IMR-90 (cell line): ENCODE measurements around the gene CEP41. TPM values are rescaled to one million over a fixed set of nuclear protein-coding genes. Genes with fewer than 3 reads are reported as not detected.

Experiments used
- ATAC-seq: fragments of 200-7000 bp; cut with Tn5 transposase; 2 replicates; pipeline ENCODE4 v1.9.1; 2020; ENCODE audit warnings: low read depth, mild to moderate bottlenecking, moderate library complexity
- BruUV-seq: library from RNA; stranded (reverse); fragments of 400-500 nt; replicated peaks from 2 replicates; lab custom pipeline; 2021; lab: Mats Ljungman, UMichigan
- CTCF ChIA-PET: fragments of 300-600 bp; formaldehyde crosslinking; extraction: SDS; loops from one replicate; lab custom pipeline; 2021; ENCODE audit warnings: antibody characterized with exemption; lab: Yijun Ruan, JAX
- POLR2A ChIA-PET: fragments of 300-600 bp; sonication (Branson Sonifier 250); formaldehyde crosslinking; loops from one replicate; lab custom pipeline; 2022; ENCODE audit warnings: antibody characterized with exemption; ENCODE audit not compliant: unreplicated experiment; lab: Charles Lee
- DNase-seq: peaks from one replicate; pipeline ENCODE4 v3.0.0; 2013
- H2AFZ ChIP-seq: replicated peaks from 2 replicates; pipeline ENCODE3; 2013; ENCODE audit warnings: low read length, mild to moderate bottlenecking; ENCODE audit not compliant: poor library complexity
- H2AK5ac ChIP-seq: 2 replicates; pipeline ENCODE4 v1.6.1; 2013; ENCODE audit warnings: low read depth, low read length, inconsistent platforms
- H2AK9ac ChIP-seq: replicated peaks from 2 replicates; pipeline ENCODE3; 2013; ENCODE audit warnings: mild to moderate bottlenecking, low read depth, low read length, moderate library complexity; ENCODE audit not compliant: poor library complexity
- H2BK120ac ChIP-seq: 2 replicates; pipeline ENCODE4 v1.6.1; 2013; ENCODE audit warnings: low read depth, low read length, inconsistent platforms
- H2BK15ac ChIP-seq: 3 replicates; pipeline ENCODE4 v1.6.1; 2013; ENCODE audit warnings: low read depth, low read length, inconsistent platforms
- H2BK20ac ChIP-seq: 2 replicates; pipeline ENCODE4 v1.6.1; 2013; ENCODE audit warnings: low read depth, mild to moderate bottlenecking, inconsistent platforms, low read length, moderate library complexity
- H2BK5ac ChIP-seq: 2 replicates; pipeline ENCODE4 v1.6.1; 2013; ENCODE audit warnings: mild to moderate bottlenecking, low read depth, low read length, inconsistent platforms; ENCODE audit not compliant: poor library complexity, severe bottlenecking
- H3K14ac ChIP-seq: replicated peaks from 2 replicates; pipeline ENCODE4 v1.6.1; 2013; ENCODE audit warnings: low read depth, low read length, inconsistent platforms
- H3K18ac ChIP-seq: 2 replicates; pipeline ENCODE4 v1.6.1; 2013; ENCODE audit warnings: low read depth, low read length, control low read depth
- H3K23ac ChIP-seq: 2 replicates; pipeline ENCODE4 v1.6.1; 2013; ENCODE audit warnings: low read depth, low read length, inconsistent platforms
- H3K27ac ChIP-seq: 2 replicates; pipeline ENCODE4 v1.5.1; 2013; ENCODE audit warnings: mild to moderate bottlenecking, control low read depth, low read length; ENCODE audit not compliant: insufficient read depth
- H3K27me3 ChIP-seq: 2 replicates; pipeline ENCODE4 v1.6.1; 2013; ENCODE audit warnings: low read length; ENCODE audit not compliant: control insufficient read depth, insufficient read depth
- H3K36me3 ChIP-seq: 2 replicates; pipeline ENCODE4 v1.6.1; 2013; ENCODE audit warnings: low read length, mixed read lengths; ENCODE audit not compliant: control insufficient read depth, insufficient read depth
- H3K4ac ChIP-seq: 2 replicates; pipeline ENCODE4 v1.6.1; 2013; ENCODE audit warnings: low read depth, low read length, inconsistent platforms
- H3K4me1 ChIP-seq: 2 replicates; pipeline ENCODE4 v1.6.1; 2013; ENCODE audit warnings: low read length, mixed read lengths; ENCODE audit not compliant: control insufficient read depth, insufficient read depth
- H3K4me2 ChIP-seq: 2 replicates; pipeline ENCODE4 v1.6.1; 2013; ENCODE audit warnings: low read depth, mild to moderate bottlenecking, control low read depth, low read length, moderate library complexity
- H3K4me3 ChIP-seq: 2 replicates; pipeline ENCODE4 v1.5.1; 2013; ENCODE audit warnings: low read depth, mild to moderate bottlenecking, control low read depth, low read length, moderate library complexity; ENCODE audit not compliant: insufficient read depth
- H3K56ac ChIP-seq: 2 replicates; pipeline ENCODE4 v1.6.1; 2013; ENCODE audit warnings: low read length, inconsistent platforms; ENCODE audit not compliant: insufficient read depth; ENCODE audit errors: extremely low read depth
- H3K79me1 ChIP-seq, 2 experiments: 2 replicates each; pipeline ENCODE4 v1.6.1; 2013; ENCODE audit warnings: low read length in 2 of 2, inconsistent platforms in 1 of 2, low read depth in 1 of 2
- H3K9ac ChIP-seq: 2 replicates; pipeline ENCODE4 v1.6.1; 2013; ENCODE audit warnings: low read depth, low read length, control low read depth
- H3K9me1 ChIP-seq: 2 replicates; pipeline ENCODE4 v1.6.1; 2013; ENCODE audit warnings: low read length, inconsistent platforms; ENCODE audit not compliant: insufficient read depth
- H3K9me3 ChIP-seq: 2 replicates; pipeline ENCODE4 v1.6.1; 2013; ENCODE audit warnings: low read length; ENCODE audit not compliant: control insufficient read depth, insufficient read depth
- H4K20me1 ChIP-seq: 2 replicates; pipeline ENCODE4 v1.6.1; 2013; ENCODE audit warnings: low read length, inconsistent platforms; ENCODE audit not compliant: insufficient read depth
- H4K5ac ChIP-seq: 2 replicates; pipeline ENCODE4 v1.6.1; 2013; ENCODE audit warnings: mild to moderate bottlenecking, low read depth, low read length, control low read depth
- H4K8ac ChIP-seq, 2 experiments: 2 replicates each; pipeline ENCODE4 v1.6.1; 2013; ENCODE audit warnings: low read depth in 2 of 2, low read length in 2 of 2, control low read depth in 1 of 2, inconsistent platforms in 1 of 2
- H4K91ac ChIP-seq: 2 replicates; pipeline ENCODE4 v1.6.1; 2013; ENCODE audit warnings: low read depth, low read length, inconsistent platforms; ENCODE audit not compliant: insufficient read depth
- CHD1 ChIP-seq: IDR thresholded peaks from 2 replicates; pipeline ENCODE4 v1.6.1; 2012; ENCODE audit warnings: low read depth, low read length, improper control_type of control experiment
- MAFK ChIP-seq: IDR thresholded peaks from 2 replicates; pipeline ENCODE4 v1.6.1; 2012; ENCODE audit warnings: low read depth, low read length, improper control_type of control experiment
- MAZ ChIP-seq: IDR thresholded peaks from 2 replicates; pipeline ENCODE4 v1.6.1; 2012; ENCODE audit warnings: low read depth, mild to moderate bottlenecking, low read length, improper control_type of control experiment, moderate library complexity, borderline replicate concordance
- MXI1 ChIP-seq: IDR thresholded peaks from 2 replicates; pipeline ENCODE4 v1.6.1; 2012; ENCODE audit warnings: low read depth, mild to moderate bottlenecking, low read length, moderate library complexity, borderline replicate concordance
- NFE2L2 ChIP-seq: fragments of 150-350 bp; IDR thresholded peaks from 2 replicates; pipeline ENCODE4 v1.6.1; 2016; ENCODE audit warnings: low read depth, mild to moderate bottlenecking, low read length
- RAD21 ChIP-seq: IDR thresholded peaks from 2 replicates; pipeline ENCODE4 v1.6.1; 2012; ENCODE audit warnings: low read length, improper control_type of control experiment
- RCOR1 ChIP-seq: IDR thresholded peaks from 2 replicates; pipeline ENCODE4 v1.6.1; 2012; ENCODE audit warnings: mild to moderate bottlenecking, low read length, improper control_type of control experiment; ENCODE audit not compliant: insufficient replicate concordance
- RFX5 ChIP-seq: IDR thresholded peaks from 2 replicates; pipeline ENCODE4 v1.8.0; 2012; ENCODE audit warnings: low read depth, mild to moderate bottlenecking, low read length, moderate library complexity
- WGBS, 2 experiments: methylation state at CpG; one replicate each; pipeline versions ENCODE4 v1.1.5 to v1.1.7; 2013; ENCODE audit warnings: missing lambda C conversion rate in 2 of 2; ENCODE audit not compliant: insufficient read length in 1 of 2; ENCODE audit errors: extremely low coverage in 2 of 2; 5-methylcytosine and 5-hydroxymethylcytosine counted together
- dilution Hi-C: fragments of 300-500 bp; cut with HindIII; formaldehyde crosslinking; loops from one replicate; pipeline ENCODE4 v1.14.3; 2018; ENCODE audit warnings: low sequenced_read_pairs; ENCODE audit not compliant: unreplicated experiment
- in situ Hi-C: fragments of 300-500 bp; cut with MboI; formaldehyde crosslinking; loops from 3 replicates; pipeline ENCODE4 v1.14.3; 2019; ENCODE audit warnings: low sequenced_read_pairs, inconsistent platforms, mixed read lengths
- intact Hi-C: fragments of 100-400 bp; cut with micrococcal nuclease; formaldehyde crosslinking; loops from 2 replicates; pipeline ENCODE4 v1.10.0; 2022
- polyA plus RNA-seq, 3 experiments: library from polyadenylated mRNA; depleted of rRNA; stranded (reverse); fragments of >200 nt; gene quantifications; 2 replicates each; pipeline ENCODE4 v1.2.3, GENCODE V29; 2012; ENCODE audit warnings: low replicate concordance in 1 of 3
- total RNA-seq: library from RNA; depleted of rRNA; stranded (reverse); fragments of >200 nt; gene quantifications from 2 replicates; pipeline ENCODE4 v1.2.3, GENCODE V29; 2012
- TF ChIP-seq, protein P1 (sequence below): fragments of 150-350 bp; IDR thresholded peaks from 2 replicates; pipeline ENCODE4 v1.6.1; 2017; ENCODE audit warnings: mild to moderate bottlenecking, antibody characterized with exemption, low read length, low read depth
- TF ChIP-seq, protein P2 (sequence below): fragments of 150-350 bp; IDR thresholded peaks from 2 replicates; pipeline ENCODE4 v1.6.1; 2016; ENCODE audit warnings: low read depth, mild to moderate bottlenecking, low read length, moderate library complexity, borderline replicate concordance
- TF ChIP-seq, protein P3 (sequence below): conservative IDR thresholded peaks from 2 replicates; pipeline ENCODE4 v1.5.1; 2012; ENCODE audit warnings: mild to moderate bottlenecking, low read depth, low read length, improper control_type of control experiment

CEP41 gene
- total and polyA plus RNA-seq, 2 of the 4 experiments (the other 2 are of a cell fraction): 12.2 to 21.9 TPM

DNA sequence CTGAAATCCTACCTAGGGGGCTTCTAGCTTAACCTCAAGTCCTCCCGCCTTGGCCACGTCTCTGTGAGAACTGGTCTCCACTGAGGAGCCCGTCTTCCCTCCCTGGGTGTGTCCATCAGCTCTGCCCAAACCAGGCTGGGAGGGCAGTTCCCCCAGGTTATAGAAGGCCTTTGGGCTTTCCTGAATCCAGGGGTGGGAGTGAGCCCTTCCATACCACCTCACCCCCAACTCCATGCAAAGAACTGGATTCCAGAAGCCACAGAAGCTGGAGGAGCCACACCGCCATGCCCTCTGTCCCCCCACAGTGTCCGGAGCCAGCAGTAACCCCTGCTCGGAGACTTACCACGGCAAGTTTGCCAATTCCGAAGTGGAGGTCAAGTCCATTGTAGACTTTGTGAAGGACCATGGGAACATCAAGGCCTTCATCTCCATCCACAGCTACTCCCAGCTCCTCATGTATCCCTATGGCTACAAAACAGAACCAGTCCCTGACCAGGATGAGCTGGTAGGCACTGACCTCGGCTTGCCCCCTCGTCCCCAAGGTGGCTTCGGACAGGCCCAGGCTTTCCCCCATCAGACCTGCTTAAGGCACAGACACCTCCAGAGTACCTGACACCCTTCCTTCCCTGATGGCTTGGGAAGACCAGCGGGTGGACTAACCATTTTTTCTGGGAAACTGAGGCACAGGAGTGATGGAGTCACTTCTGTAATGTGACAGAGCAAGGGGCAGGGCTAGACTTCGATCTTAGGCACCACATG, 55.8 kb downstream of the CEP41 start (continued):
- no peak for TF ChIP-seq MXI1

DNA sequence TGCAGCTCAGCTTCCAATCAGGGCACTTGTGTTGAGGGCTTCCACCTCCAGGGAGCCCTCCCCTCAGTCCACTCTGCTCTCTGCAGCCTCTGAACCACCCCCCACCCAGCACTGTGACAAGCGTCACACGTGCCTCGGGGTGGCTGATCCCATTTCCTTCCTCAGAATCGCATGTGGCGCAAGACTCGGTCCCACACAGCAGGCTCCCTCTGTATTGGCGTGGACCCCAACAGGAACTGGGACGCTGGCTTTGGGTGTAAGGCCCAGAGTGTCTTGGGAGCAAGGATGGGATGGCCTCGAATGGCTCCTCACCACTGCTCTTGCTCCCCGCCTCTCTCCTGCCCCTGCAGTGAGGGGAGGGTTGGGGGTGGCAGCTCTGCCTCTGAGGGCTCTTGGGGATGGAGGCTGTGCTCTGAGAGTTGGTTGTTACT, 56.4 kb downstream of the CEP41 start:
- Histone ChIP-seq H3K27me3 (no peaks in the 10 kb centered on the region), H4K20me1 (no peaks in the 10 kb centered on the region), H3K4ac (no peak overlapping the region), H2BK5ac (no peak overlapping the region), H3K4me1 (peaks cover 16% of the 10 kb centered on the region), H3K9me1 (0 out of 2 replicates have a peak, but pooled peaks cover 6% of the 10 kb centered on the region), H2BK20ac (no peak overlapping the region), H4K8ac (no peak overlapping the region), H2AK5ac (0 out of 2 replicates have a peak overlapping the region, but pooled peaks have one; percentile 48), H3K4me3 (no peak overlapping the region), H3K9me3 (no peaks in the 10 kb centered on the region), H3K18ac (no peak overlapping the region), H4K91ac (0 out of 2 replicates have a peak overlapping the region, but pooled peaks have one; percentile 37), H4K5ac (no peak overlapping the region), H3K23ac (no peak overlapping the region), H3K56ac (no peak overlapping the region), H3K9ac (no peak overlapping the region), H3K4me2 (no peak overlapping the region), H2AFZ (no peak overlapping the region), H2AK9ac (peak overlapping the region; percentile 26), H3K79me1 (no peaks in the 10 kb centered on the region), H3K36me3 (no peaks in the 10 kb centered on the region), H3K27ac (no peak overlapping the region), H3K14ac (no peak overlapping the region), H2BK15ac (no peak overlapping the region; the same call in 2 of the 3 replicates), H2BK120ac (no peak overlapping the region)
- TF ChIP-seq NFE2L2 (no peak), RCOR1 (no peak), CHD1 (no peak), MXI1 (no peak), MAFK (no peak), MAZ (no peak), RAD21 (no peak), RFX5 (no peak)
- TF ChIP-seq, protein P1, sequence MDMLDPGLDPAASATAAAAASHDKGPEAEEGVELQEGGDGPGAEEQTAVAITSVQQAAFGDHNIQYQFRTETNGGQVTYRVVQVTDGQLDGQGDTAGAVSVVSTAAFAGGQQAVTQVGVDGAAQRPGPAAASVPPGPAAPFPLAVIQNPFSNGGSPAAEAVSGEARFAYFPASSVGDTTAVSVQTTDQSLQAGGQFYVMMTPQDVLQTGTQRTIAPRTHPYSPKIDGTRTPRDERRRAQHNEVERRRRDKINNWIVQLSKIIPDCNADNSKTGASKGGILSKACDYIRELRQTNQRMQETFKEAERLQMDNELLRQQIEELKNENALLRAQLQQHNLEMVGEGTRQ: no peak
- TF ChIP-seq, protein P2, sequence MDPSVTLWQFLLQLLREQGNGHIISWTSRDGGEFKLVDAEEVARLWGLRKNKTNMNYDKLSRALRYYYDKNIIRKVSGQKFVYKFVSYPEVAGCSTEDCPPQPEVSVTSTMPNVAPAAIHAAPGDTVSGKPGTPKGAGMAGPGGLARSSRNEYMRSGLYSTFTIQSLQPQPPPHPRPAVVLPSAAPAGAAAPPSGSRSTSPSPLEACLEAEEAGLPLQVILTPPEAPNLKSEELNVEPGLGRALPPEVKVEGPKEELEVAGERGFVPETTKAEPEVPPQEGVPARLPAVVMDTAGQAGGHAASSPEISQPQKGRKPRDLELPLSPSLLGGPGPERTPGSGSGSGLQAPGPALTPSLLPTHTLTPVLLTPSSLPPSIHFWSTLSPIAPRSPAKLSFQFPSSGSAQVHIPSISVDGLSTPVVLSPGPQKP: no peak
- TF ChIP-seq, protein P3, sequence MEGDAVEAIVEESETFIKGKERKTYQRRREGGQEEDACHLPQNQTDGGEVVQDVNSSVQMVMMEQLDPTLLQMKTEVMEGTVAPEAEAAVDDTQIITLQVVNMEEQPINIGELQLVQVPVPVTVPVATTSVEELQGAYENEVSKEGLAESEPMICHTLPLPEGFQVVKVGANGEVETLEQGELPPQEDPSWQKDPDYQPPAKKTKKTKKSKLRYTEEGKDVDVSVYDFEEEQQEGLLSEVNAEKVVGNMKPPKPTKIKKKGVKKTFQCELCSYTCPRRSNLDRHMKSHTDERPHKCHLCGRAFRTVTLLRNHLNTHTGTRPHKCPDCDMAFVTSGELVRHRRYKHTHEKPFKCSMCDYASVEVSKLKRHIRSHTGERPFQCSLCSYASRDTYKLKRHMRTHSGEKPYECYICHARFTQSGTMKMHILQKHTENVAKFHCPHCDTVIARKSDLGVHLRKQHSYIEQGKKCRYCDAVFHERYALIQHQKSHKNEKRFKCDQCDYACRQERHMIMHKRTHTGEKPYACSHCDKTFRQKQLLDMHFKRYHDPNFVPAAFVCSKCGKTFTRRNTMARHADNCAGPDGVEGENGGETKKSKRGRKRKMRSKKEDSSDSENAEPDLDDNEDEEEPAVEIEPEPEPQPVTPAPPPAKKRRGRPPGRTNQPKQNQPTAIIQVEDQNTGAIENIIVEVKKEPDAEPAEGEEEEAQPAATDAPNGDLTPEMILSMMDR: no peak
- BruUV-seq: no TSS peak
- no CpG with 5 or more reads among the region's 10 CpGs for WGBS, 2 experiments
- no peak for DNase-seq
- intact Hi-C loops (no loop called here), in situ Hi-C loops (no loop called here), dilution Hi-C loops (no loop called here)
- CTCF ChIA-PET: no interaction called here
- POLR2A ChIA-PET: no interaction called here
- no peak for ATAC-seq
